ENCODE data around the gene ABI3.
"Not testable (repeated sequence)": the region's sequence is repeated elsewhere in the genome, so short reads cannot be mapped to it uniquely, and the experiment has no call there.

The ABI3 gene

GRCh38 chr17:49252148-49252695 lies 41.7 kb downstream of the ABI3 start:
- DNase-seq (ENCODE audit: low read depth in 2 of 2) = no peak

GRCh38 chr17:49254066-49254465 lies 43.6 kb downstream of the ABI3 start:
- DNase-seq (ENCODE audit: low read depth in 2 of 2) = no peak

- DNase-seq (ENCODE audit: low read depth in 2 of 2) = no peak
These were observed 44.6 kb downstream of the ABI3 start for GRCh38 chr17:49255125-49255524.

- DNase-seq (ENCODE audit: low read depth in 2 of 2) = no peak
These were observed 47.9 kb downstream of the ABI3 start for GRCh38 chr17:49258394-49258793.

- no peak for DNase-seq (ENCODE audit: low read depth in 2 of 2)
These were observed 49.1 kb downstream of the ABI3 start for GRCh38 chr17:49259663-49260010.

GRCh38 chr17:49260011-49260816 lies 49.7 kb downstream of the ABI3 start:
- DNase-seq (ENCODE audit: low read depth in 2 of 2) = peak; percentile 10 to 39

GRCh38 chr17:49260817-49261291 lies 50.3 kb downstream of the ABI3 start:
- peak in 1 of 2 donors; percentile 15 for DNase-seq (ENCODE audit: low read depth in 2 of 2)

- not testable (repeated sequence) for DNase-seq (ENCODE audit: low read depth in 2 of 2)
These were observed 51.0 kb downstream of the ABI3 start for GRCh38 chr17:49261540-49261939.

- no peak for DNase-seq (ENCODE audit: low read depth in 2 of 2)
These were observed 55.7 kb downstream of the ABI3 start for GRCh38 chr17:49266233-49266632.

- DNase-seq (ENCODE audit: low read depth in 2 of 2) = no peak
These were observed 57.4 kb downstream of the ABI3 start for GRCh38 chr17:49267912-49268311.

GRCh38 chr17:49269356-49269755 lies 58.8 kb downstream of the ABI3 start:
- DNase-seq (ENCODE audit: low read depth in 2 of 2) = no peak
